HG03457 (cell line): ENCODE measurements around the gene NTM.
"Not testable (repeated sequence)": the region's sequence is repeated elsewhere in the genome, so short reads cannot be mapped to it uniquely, and the experiment has no call there.

Experiments used
- ATAC-seq: cut with Tn5 transposase; IDR thresholded peaks from one replicate; pipeline ENCODE4 v1.9.1; 2021; ENCODE audit warnings: moderate number of reproducible peaks; ENCODE audit not compliant: unreplicated experiment

Gene NTM

GRCh38 chr11:131370090-131370751 lies at the start of gene NTM:
Gene NTM, plus strand, starts transcription at chr11:131370615.
- no peak for ATAC-seq

GRCh38 chr11:131324921-131325570 lies 45.4 kb upstream of the NTM start:
- no peak for ATAC-seq

- ATAC-seq = no peak
Observed at GRCh38 chr11:131326829-131327228, 43.6 kb upstream of the NTM start.

DNA sequence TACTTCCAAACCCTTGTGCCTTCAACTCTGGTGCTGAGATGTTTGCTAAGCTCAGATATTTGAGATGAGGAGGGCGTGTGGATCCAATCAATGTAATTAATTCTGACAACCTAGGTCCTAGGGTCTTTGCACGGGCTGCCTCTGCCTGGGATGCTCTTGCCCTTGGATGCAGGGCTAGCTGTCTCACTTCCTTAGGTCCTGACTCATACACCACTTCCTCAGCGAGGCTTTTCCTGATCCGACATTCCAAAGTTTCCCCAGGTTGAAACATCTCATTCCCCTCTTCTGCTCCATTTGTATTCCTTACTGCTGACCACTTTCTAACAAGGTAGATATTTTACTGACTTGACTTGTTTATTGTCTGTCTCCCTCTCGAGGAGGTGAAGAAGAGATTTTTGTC lies 43.0 kb upstream of the NTM start:
- no peak for ATAC-seq

DNA sequence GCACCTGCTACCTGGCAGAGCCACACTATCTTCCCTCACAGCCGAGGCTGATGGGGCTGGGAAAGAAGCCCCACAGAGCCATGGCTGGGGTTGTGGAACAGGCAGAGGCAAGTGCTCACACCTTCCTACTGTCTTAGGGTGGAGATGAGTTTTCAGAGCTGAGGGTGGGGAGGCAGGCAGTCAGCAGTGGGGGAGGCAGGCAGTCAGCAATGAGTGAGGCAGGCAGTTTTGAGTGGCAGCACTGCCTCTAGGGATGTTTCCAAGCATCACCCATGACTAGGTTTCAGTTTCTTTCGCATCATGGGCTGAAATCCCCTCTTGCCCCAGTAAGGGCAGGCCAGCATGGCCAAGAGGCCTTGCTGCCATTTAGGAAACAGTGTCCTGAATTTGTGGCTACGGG lies 41.6 kb upstream of the NTM start:
- ATAC-seq = no peak

DNA sequence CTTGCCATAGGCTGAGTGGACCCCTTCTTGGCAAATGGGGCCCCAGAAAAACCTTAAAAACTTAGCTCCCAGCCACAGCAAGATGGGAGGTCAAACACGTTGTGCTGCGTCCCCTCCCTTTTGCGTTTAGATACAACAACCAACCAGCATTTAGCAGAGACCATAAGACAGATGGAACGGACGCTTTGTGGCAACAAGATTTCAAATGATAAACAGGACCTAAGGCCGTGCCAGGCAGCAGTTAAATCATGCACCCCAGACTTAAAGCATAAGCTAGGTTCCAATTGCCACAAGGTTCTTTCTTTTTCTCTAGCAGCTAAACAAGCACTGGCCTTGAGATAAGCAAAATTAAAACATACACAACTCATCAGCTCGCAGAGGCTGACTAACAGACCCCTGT lies 39.4 kb upstream of the NTM start:
- ATAC-seq = no peak

GRCh38 chr11:131331546-131331945 lies 38.9 kb upstream of the NTM start:
- ATAC-seq = no peak

- no peak for ATAC-seq
Observed at GRCh38 chr11:131334601-131335000, 35.8 kb upstream of the NTM start.

GRCh38 chr11:131341900-131342299 lies 28.5 kb upstream of the NTM start:
- ATAC-seq = not testable (repeated sequence)

GRCh38 chr11:131342442-131342841 lies 28.0 kb upstream of the NTM start:
- not testable (repeated sequence) for ATAC-seq

GRCh38 chr11:131345406-131345805 lies 25.0 kb upstream of the NTM start:
- no peak for ATAC-seq

- no peak for ATAC-seq
Observed at GRCh38 chr11:131349368-131350086, 20.9 kb upstream of the NTM start.

DNA sequence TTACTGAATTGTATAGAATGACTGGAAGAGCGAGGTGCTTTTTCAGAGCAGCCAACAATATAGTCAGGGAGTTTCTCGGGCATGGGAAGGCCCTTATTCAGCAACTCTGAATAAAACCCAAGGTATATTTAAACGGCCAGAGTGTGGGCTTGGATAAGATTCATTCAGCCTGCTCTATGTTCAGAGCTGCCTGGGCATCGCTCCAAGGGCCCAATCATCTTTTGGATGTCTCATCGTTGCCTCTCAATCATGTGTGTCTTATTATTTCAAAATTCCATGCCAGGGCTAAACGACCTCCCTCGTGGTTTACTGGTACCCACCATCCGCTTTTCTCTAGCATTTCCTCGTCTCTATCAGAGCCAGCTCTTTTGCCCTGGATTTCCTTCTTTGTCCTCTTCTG lies 19.5 kb upstream of the NTM start:
- no peak for ATAC-seq

- no peak for ATAC-seq
Observed at GRCh38 chr11:131351848-131352247, 18.6 kb upstream of the NTM start.

- ATAC-seq = no peak
Observed at GRCh38 chr11:131353766-131354165, 16.6 kb upstream of the NTM start.

- ATAC-seq = no peak
Observed at GRCh38 chr11:131354251-131354701, 16.1 kb upstream of the NTM start.

DNA sequence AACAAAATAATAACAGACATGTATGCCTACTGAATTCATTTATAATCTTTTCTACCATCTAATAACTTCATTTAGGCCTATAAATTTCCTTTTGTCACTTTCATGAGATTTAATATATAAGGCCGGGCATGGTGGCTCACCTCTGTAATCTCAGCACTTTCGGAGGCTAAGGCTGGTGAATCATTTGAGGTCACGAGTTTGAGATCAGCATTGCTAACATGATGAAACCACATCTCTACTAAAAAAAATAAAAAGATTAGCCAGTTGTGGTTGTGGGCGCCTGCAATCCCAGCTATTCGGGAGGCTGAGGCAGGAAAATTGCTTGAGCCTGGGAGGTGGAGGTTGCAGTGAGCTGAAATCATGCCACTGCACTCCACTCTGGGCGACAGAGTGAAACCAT lies 14.2 kb upstream of the NTM start:
- no peak for ATAC-seq

- no peak for ATAC-seq
Observed at GRCh38 chr11:131365329-131365930, 5.0 kb upstream of the NTM start.

GRCh38 chr11:131370901-131371790 lies 731 bp downstream of the NTM start:
- no peak for ATAC-seq

DNA sequence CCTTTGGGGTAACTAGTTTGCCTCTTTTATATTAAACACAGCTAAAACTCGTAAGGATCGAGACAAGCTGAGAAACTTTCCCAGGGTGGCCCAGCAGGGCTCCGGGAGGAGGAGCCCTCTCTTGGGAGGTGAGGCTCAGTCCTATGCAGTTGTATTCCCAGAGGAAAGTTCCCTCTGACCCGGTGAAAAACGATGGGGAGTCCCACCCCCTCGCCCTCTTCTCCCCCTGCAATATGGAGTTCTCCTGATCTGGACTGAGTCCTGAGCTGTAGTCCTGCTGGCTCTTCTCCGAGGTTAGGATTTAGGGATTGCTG lies 1.3 kb downstream of the NTM start:
- ATAC-seq = no peak
